SW480 (cell line): Measurements from ENCODE around the gene CACNA1D.

Experiments
- DNase-seq: peaks from one replicate; pipeline ENCODE4 v3.0.0-alpha.2; 2016; ENCODE audit warnings: low spot score

CACNA1D gene

DNA sequence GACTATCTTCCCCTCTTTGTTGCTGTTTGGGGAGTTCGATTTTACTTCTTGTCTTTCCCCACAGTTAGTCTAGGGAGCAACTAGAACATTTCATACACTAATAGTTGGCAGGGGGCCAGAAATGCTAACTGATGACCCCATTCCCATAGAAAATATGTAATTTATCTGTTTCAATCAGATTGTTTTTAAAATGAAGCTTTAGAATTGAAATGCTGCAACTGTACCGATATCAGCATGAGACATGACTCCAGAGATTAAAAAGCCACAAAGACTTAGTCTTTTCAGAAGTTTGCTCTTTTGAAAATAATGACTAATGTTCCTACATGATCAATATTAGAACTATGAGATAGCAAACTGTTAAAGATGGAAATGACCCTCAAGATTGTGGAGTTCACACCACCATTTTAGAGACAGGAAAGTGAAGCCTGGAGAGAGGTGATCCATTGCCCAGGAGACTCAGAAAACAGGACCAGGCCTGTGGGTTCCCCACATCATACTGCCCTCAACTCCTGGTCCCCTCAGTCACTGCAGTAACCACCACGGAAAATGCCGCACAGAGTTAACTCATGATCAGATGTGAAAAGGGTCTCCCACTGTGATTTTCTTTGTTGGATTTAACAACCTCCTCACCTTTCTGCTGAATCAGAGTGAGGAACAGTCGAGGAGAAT lies 221.5 kb downstream of the CACNA1D start:
- no peak for DNase-seq

DNA sequence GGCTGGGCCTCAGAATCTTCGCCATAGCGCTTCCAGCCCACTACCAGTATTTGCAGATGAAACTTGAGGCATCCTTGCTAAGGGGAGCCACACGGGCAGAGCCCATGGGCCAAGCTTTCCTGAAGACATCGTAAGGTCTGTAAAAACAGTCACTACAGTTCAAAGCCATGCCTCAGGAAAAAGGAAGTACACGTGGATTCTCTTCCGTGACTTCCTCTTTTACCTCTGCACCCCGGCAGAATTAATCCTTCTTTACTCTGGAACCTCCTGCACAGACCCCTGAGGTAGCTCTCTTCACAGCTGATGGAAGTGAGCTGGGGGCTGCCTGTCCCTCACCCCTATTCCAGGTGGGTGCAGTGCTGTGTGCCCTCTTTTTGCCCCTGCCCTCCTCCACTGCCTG lies 222.6 kb downstream of the CACNA1D start:
- DNase-seq = no peak

GRCh38 chr3:53718462-53718861 lies 224.1 kb downstream of the CACNA1D start:
- peak; percentile 67 for DNase-seq

DNA sequence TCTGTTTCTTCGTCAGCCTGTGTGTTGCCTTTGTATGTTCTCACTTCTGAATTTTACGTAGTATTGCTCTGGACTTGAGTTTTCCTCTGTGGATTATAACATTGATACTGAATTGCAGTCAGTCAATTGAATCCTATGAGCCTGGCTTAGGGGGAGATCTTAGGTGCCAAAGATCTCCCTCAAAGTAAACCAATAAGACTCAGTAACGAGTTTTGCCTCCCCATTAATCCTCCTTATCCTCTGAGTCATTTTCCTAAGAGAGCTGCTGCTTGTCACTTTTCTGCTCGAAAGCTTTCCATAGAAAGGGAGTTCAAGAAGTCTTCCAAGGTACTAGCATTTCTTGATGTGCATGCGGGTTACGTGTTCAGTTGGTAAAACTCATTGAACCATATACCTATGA lies 225.4 kb downstream of the CACNA1D start:
- no peak for DNase-seq

DNA sequence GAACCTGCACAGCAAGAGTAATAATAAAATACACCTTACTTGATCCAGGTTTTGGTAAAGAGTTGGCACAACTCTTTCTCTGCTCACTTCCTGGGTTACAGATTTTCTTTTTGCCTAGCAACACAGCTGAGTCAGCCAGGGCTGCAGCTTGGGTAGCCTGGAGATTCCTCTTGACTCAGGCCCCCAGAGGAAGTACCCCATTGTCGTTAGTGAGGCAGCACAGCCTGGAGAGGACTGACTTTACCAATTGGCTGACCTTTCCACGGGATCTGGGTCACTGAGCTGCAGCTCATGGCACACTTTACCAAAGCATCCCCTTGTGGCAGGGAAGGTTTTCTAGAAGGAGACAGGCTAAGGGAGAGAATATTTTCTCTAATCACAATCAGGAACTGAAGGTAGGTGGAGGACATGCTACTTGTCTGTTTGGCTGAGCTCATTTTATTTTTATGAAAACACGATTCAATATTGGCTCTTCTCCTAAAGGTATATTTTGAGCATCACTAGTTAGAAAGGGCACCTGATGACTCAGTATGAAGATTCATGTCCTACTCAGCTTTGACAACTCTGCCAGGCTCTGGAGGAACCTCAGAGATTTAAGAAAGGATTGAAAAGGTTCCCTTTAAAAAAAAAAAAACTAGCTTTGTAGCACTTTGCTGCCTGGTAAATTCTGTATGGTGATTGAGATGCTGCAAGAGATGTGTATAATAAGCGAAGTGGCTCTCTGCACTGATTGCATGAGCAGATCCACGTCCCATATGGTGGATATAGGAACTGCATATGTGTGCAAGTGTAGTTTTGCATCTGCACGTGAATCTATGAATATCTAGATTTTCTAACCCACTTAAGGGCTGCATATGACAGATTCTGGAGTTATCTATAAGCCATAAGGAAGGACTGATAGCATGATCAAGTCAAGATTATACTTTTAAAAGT lies 227.0 kb downstream of the CACNA1D start:
- no peak for DNase-seq

GRCh38 chr3:53724566-53724965 lies 230.2 kb downstream of the CACNA1D start:
- DNase-seq = no peak

- no peak for DNase-seq
These were observed 231.1 kb downstream of the CACNA1D start for GRCh38 chr3:53725387-53725995.

DNA sequence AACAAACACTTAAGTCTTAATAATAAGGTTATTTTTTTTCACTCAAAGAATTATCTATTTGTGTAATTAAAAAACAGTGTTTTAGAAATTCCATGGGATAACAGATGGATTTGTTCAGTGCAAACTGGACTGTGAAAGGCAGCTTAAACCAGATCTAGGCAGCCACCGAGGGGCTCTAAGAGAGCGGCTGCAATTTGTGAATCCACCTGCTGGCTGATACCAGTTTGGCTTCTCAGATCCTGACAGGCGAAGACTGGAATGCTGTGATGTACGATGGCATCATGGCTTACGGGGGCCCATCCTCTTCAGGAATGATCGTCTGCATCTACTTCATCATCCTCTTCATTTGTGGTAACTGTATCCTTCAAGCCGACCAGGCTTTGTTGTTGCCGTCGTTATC lies 232.2 kb downstream of the CACNA1D start:
- no peak for DNase-seq

DNA sequence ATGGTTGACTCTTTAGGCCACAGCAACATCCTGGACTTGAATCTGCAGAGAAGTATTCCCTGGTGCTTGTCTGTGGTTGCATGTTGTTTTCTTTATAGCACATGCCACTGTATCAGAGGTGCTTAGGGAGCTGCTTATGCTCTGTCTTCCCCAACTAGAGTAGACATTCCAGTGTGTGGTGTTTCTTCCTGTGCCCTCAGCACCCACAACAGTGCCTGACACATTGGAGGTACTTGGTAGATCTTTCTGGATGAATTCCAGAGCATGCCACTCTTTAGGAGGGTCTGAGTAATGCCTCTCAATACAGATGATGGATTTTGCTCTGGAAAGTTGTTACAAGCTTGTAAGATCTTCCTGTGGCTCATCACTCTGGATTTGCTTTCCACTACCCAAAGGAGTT lies 234.2 kb downstream of the CACNA1D start:
- DNase-seq = no peak

GRCh38 chr3:53729159-53729558 lies 234.7 kb downstream of the CACNA1D start:
- no peak for DNase-seq

DNA sequence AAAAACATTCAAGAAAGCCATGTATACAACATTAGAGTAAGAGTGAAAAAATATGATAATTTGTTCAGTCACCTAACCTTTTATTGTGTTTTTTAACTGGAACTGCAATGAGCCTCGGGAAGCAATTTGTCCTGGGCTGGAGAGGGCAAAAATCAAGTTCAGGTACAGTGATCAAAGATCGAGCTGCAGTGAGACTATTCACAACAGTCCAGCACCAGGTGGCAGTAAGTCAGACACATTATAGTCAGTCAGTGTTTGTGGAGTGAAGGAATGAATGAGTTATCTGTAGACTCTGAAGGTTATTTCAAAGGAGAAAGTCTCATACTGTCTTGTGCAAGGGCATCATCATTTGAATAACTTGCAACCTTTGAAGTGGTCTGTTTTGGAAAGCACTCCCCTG lies 235.2 kb downstream of the CACNA1D start:
- peak; percentile 33 for DNase-seq

DNA sequence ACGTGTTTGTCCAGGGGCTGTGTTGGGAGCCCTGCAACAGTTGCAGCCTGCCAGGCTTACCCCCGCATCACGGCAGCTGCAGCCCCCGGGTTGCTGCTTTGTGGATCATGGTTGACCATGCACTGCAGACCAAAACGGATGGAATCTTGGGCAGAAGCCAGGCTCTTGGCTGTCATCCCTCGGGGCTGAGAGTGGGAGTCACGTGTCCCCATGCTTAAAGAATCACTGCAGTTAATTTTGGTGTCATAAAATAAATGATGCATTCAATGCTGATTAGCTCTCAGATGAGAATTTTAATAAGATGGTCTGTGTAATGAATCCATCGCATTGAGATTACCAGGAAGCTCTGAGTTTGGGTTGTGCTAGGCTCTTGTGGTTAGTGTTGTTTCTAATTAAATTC lies 236.2 kb downstream of the CACNA1D start:
- no peak for DNase-seq

DNA sequence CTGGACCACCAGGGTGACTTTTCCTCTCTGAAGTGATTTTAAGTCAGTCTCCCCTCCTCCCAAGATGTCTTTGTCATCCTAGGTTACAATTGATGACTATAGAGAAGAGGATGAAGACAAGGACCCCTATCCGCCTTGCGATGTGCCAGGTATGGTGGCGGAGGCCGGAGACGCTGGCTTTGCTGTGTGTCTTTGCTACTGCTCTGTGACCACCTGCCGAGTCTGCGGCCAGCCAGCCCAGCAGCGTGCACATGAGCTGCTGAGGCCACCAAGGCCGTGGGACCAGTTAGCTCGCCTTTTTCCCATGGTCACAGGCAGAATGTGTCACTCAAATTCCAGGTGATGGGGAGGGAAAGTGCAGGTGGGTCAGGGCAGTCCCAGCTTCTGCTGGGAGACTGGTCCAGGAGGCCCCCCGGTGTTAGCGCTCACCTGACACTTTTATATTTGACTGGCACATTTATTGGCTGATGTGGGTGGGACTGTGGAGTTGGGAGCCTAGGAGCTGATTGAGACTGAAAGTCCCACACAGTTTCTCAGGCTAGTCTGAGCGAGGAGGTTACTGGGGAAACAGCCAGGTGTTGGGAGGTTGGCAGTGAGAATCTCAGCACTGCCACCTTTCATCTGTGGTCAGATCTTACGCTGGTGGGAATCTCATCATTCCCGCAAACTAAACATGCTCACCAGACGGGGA lies 237.7 kb downstream of the CACNA1D start:
- no peak for DNase-seq

- no peak for DNase-seq
These were observed 239.0 kb downstream of the CACNA1D start for GRCh38 chr3:53733446-53733845.

DNA sequence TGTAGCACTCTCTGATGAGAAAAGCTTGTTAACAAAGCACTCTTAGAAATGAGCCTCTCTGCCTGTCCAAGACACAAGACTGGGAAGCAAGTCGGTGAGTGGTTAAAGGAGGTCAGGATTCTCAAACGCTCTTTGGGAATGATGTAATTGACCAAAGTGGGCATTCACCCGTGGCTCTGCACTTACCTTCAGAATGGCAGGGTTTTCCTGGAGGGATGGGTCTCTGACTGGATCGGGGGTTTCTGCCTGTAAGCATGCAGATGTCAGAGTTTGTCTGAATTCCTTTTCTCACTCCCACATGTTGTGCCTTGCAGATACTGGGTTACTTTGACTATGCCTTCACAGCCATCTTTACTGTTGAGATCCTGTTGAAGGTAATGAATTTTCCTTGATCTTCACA lies 245.6 kb downstream of the CACNA1D start:
- no peak for DNase-seq

DNA sequence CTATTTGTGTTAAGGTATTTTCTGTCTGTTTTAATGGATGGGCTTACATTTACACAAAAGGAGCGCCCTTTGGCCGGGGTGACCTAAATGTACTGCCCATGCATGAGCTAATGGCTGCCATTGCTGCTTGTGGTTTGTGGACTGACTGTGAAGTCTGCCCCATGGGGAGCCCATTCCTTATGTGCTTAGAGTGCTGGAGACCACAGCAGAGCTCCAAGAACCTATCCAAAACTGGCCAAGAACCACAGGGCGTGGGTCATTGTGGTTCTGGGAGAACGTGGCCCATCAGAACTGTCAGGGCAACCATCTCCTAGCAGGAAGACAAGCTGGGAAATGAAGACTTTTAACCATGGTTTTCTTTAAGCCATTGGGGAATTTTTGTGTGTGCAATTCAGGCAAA lies 246.5 kb downstream of the CACNA1D start:
- no peak for DNase-seq

DNA sequence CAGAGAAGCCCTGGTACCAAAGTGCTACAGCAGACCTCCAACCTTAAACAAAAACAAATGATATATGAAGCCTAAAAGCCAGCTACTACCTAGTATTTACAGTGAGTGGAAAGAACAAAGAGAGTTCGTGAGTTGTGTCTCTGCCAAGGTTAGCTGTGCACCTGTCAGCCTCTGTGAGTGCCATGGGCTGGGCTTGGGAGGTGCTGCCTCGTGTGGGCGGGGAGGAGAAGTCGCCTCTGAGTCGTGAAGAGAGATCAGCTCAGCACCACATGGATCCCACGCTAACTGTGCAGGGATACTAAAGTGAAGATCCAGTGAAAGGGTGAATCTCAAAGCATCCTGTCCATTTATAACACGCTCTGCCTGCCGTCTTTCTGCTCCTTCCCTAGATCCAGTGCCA lies 249.9 kb downstream of the CACNA1D start:
- peak; percentile 35 for DNase-seq

GRCh38 chr3:53747559-53747958 lies 253.1 kb downstream of the CACNA1D start:
- DNase-seq = no peak

DNA sequence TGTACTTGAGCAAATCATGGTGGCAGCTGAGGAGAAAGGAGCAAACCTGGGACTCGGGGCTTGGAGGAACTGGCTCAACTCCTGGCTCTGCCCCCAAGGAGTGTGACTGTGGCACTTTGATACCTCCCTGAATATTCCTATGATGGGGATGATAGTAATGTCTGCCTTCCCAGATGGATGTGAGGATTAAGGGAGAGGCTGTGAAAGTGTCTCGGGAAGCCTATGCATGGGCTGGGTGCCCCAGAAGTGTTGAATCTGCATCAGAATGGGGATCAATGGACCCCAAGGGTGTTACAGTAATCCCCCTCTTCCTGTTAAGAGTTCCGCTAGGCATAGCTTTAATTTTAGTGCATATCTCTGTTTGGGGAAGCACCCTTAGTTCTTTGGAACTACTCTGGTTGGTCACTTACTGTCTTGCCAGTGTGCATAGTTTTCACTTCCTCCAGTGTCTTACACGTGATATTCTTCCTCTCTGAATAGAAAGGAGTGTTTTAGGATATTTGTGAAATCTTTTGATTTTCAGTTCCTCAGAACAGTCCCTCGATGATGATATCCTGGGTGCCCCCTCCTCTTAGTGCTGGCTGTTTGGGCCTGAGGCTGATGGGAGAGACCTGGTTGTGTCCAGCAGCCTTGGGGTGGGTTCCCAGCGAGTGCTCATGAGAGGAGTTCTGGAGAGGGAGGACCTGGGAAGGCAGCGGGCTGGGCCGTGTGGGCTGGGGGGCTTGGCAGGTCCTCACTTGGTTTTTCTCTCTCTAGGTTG lies 254.3 kb downstream of the CACNA1D start:
- no peak for DNase-seq

DNA sequence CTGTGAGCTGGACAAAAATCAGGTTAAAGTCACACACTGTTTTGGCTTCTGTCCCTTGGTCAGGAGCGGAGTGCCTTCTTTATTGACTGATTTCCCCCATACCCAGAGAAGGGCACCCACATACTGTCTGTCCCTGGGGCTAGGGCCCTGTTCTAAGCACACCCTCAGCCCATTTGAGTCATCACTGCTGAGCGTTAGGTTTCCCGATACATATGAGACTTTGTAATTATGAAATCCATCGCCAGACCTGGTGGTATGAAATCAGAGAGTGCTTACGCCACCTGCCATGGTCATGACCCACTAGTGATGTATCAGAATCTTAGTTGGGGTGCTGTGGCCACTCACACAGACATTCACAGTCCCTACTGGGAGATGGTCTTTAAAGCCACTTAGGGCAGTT lies 255.0 kb downstream of the CACNA1D start:
- DNase-seq = no peak
